Measurements from ENCODE around the gene PAQR4. TPM values are rescaled to one million over a fixed set of nuclear protein-coding genes. Genes with fewer than 3 reads are reported as not detected.

The PAQR4 gene
- total and polyA plus RNA-seq, 2 of the 13 experiments (the other 11 are each of a cell fraction or from before 2014, with no cell fraction given): 15.9 to 24.8 TPM

- TF ChIP-seq ZNF546 (CRISPR knock-in tag; conservative IDR thresholded peaks at IDR 0.05): 0 out of 2 replicates have a peak, but pooled peaks have one; percentile 22
- TF ChIP-seq FOSL2 (CRISPR knock-in tag; IDR thresholded peaks at IDR 0.05): peak; percentile 17; the same call in 1 of the 2 replicates
- TF ChIP-seq ZNF784 (CRISPR knock-in tag; IDR thresholded peaks at IDR 0.05; ENCODE audit: borderline replicate concordance): no peak
- no peak; the same call in 1 of the 2 replicates for TF ChIP-seq CTCF (CRISPR knock-in tag; IDR thresholded peaks at IDR 0.05)
- peak; percentile 50; the same call in 1 of the 2 replicates for TF ChIP-seq SAP130 (CRISPR knock-in tag; IDR thresholded peaks at IDR 0.05; ENCODE audit: low read depth)
- peak; percentile 39 for TF ChIP-seq HNRNPLL (IDR thresholded peaks at IDR 0.05; ENCODE audit: low read depth, low read length, poor library complexity, severe bottlenecking)
- TF ChIP-seq POGZ (CRISPR knock-in tag; IDR thresholded peaks at IDR 0.05): 0 out of 2 replicates have a peak, but pooled peaks have one; percentile 32
- TF ChIP-seq MYC (CRISPR knock-in tag; IDR thresholded peaks at IDR 0.05; ENCODE audit: borderline replicate concordance): peak; percentile 53; the same call in 1 of the 2 replicates
- peak; percentile 63; the same call in 1 of the 2 replicates for TF ChIP-seq HDAC1 (CRISPR knock-in tag; IDR thresholded peaks at IDR 0.05)
- TF ChIP-seq TOE1 (CRISPR knock-in tag; IDR thresholded peaks at IDR 0.05): no peak
- TF ChIP-seq TSC22D2 (CRISPR knock-in tag; IDR thresholded peaks at IDR 0.05; ENCODE audit: borderline replicate concordance): 0 out of 2 replicates have a peak, but pooled peaks have one; percentile 31
- peak; percentile 34; the same call in 1 of the 2 replicates for TF ChIP-seq BCL3 (CRISPR knock-in tag; IDR thresholded peaks at IDR 0.05)
- TF ChIP-seq NR0B2 (CRISPR knock-in tag; IDR thresholded peaks at IDR 0.05): peak; percentile 50; the same call in 1 of the 2 replicates
- TF ChIP-seq TBP (CRISPR knock-in tag; IDR thresholded peaks at IDR 0.05): no peak
- TF ChIP-seq LCORL (IDR thresholded peaks at IDR 0.05): no peak
- TF ChIP-seq LCORL (CRISPR knock-in tag; IDR thresholded peaks at IDR 0.05): 0 out of 2 replicates have a peak, but pooled peaks have one; percentile 42
- no peak for TF ChIP-seq MAZ (IDR thresholded peaks at IDR 0.05; ENCODE audit: borderline replicate concordance, low read depth, low read length)
- TF ChIP-seq MAZ (CRISPR knock-in tag; IDR thresholded peaks at IDR 0.05; ENCODE audit: low read depth): peak; percentile 61
- peak; percentile 72; the same call in 1 of the 2 replicates for TF ChIP-seq KDM2A (CRISPR knock-in tag; IDR thresholded peaks at IDR 0.05; ENCODE audit: borderline replicate concordance, low read depth)
- peak; percentile 38; the same call in 1 of the 2 replicates for TF ChIP-seq ZGPAT (CRISPR knock-in tag; IDR thresholded peaks at IDR 0.05)
- TF ChIP-seq CSRNP1 (CRISPR knock-in tag; IDR thresholded peaks at IDR 0.05): 0 out of 2 replicates have a peak, but pooled peaks have one; percentile 45
Observed at GRCh38 chr16:2963723-2964474, 5.2 kb upstream of the PAQR4 start, which contains the start of gene KREMEN2 (continued).
